H1 (cell line): ENCODE measurements around the gene VGLL4. TPM values are rescaled to one million over a fixed set of nuclear protein-coding genes. Genes with fewer than 3 reads are reported as not detected.

Experiments
- CTCF ChIA-PET: fragments of 300-600 bp; sonication (Branson Sonifier 250); formaldehyde crosslinking; loops from one replicate; lab custom pipeline; 2021; ENCODE audit not compliant: partially characterized antibody; lab: Charles Lee
- POLR2A ChIA-PET: fragments of 300-600 bp; sonication (Branson Sonifier 250); formaldehyde crosslinking; loops from one replicate; lab custom pipeline; 2021; ENCODE audit warnings: inconsistent platforms; ENCODE audit not compliant: partially characterized antibody; lab: Charles Lee
- DNase-seq, 2 experiments: peaks; one replicate each; pipeline versions ENCODE4 v3.0.0 to v3.0.0-alpha.2; 2010 to 2022; ENCODE audit warnings: low spot score in 2 of 2, low read depth in 1 of 2, mixed read lengths in 1 of 2
- FAIRE-seq: peaks from 2 replicates; lab custom pipeline; 2011; peaks lifted over from hg19 to GRCh38; lab: Jason Lieb, UNC
- H2AFZ ChIP-seq: 2 replicates; pipeline ENCODE4 v1.8.1; 2012; ENCODE audit warnings: low read length, inconsistent platforms
- H2AK5ac ChIP-seq: 2 replicates; pipeline ENCODE4 v1.6.1; 2013; ENCODE audit warnings: low read depth, low read length
- H2BK120ac ChIP-seq: replicated peaks from 2 replicates; pipeline ENCODE3; 2013; ENCODE audit warnings: low read depth, low read length, inconsistent platforms
- H2BK12ac ChIP-seq: 2 replicates; pipeline ENCODE4 v1.6.1; 2013; ENCODE audit warnings: low read depth, low read length
- H2BK15ac ChIP-seq: 2 replicates; pipeline ENCODE4 v1.6.1; 2013; ENCODE audit warnings: low read length
- H2BK20ac ChIP-seq: 2 replicates; pipeline ENCODE4 v1.6.1; 2013; ENCODE audit warnings: low read length
- H2BK5ac ChIP-seq: 2 replicates; pipeline ENCODE4 v1.6.1; 2013; ENCODE audit warnings: low read depth, low read length
- H3K14ac ChIP-seq: 2 replicates; pipeline ENCODE4 v1.6.1; 2013; ENCODE audit warnings: inconsistent platforms; ENCODE audit not compliant: insufficient read length
- H3K18ac ChIP-seq: 2 replicates; pipeline ENCODE4 v1.6.1; 2013; ENCODE audit warnings: low read length; ENCODE audit errors: extremely low read depth
- H3K23ac ChIP-seq: 2 replicates; pipeline ENCODE4 v1.6.1; 2013; ENCODE audit warnings: inconsistent platforms; ENCODE audit not compliant: insufficient read length
- H3K23me2 ChIP-seq: 2 replicates; pipeline ENCODE4 v1.6.1; 2013; ENCODE audit warnings: low read depth, low read length
- H3K27ac ChIP-seq: 2 replicates; pipeline ENCODE4 v1.6.1; 2011; ENCODE audit warnings: low read depth, low read length, inconsistent platforms
- H3K27me3 ChIP-seq, 4 experiments: replicated peaks in 1 of 4; 1 replicate in 1 of 4; 2 replicates in 3 of 4; pipeline versions ENCODE4 v1.6.1 to v1.8.1; 2011 to 2013; ENCODE audit warnings: low read length in 3 of 4, mild to moderate bottlenecking in 3 of 4, inconsistent platforms in 2 of 4, mixed read lengths in 2 of 4, moderate library complexity in 1 of 4; ENCODE audit not compliant: control insufficient read depth in 3 of 4, insufficient read depth in 3 of 4; ENCODE audit errors: extremely low read depth in 1 of 4
- H3K36me3 ChIP-seq, 4 experiments: 2 replicates each; pipeline versions ENCODE4 v1.6.1 to v1.8.1; 2011 to 2013; ENCODE audit warnings: mild to moderate bottlenecking in 4 of 4, low read length in 3 of 4, moderate library complexity in 2 of 4, control low read depth in 1 of 4, inconsistent platforms in 1 of 4; ENCODE audit not compliant: insufficient read depth in 4 of 4, control insufficient read depth in 2 of 4
- H3K4ac ChIP-seq: replicated peaks from 2 replicates; pipeline ENCODE3; 2013; ENCODE audit warnings: low read length, low read depth, mixed read lengths, inconsistent platforms; ENCODE audit not compliant: insufficient read length
- H3K4me1 ChIP-seq, 4 experiments: replicated peaks in 1 of 4; 1 replicate in 1 of 4; 2 replicates in 3 of 4; pipeline versions ENCODE4 v1.6.1 to v1.8.1; 2011 to 2013; ENCODE audit warnings: low read length in 3 of 4, inconsistent platforms in 2 of 4, mixed read lengths in 1 of 4; ENCODE audit not compliant: insufficient read depth in 4 of 4, control insufficient read depth in 3 of 4
- H3K4me2 ChIP-seq, 2 experiments: 2 replicates each; pipeline versions ENCODE4 v1.6.1 to v1.8.1; 2011 to 2013; ENCODE audit warnings: low read depth in 2 of 2, low read length in 2 of 2, control low read depth in 1 of 2, inconsistent platforms in 1 of 2, mild to moderate bottlenecking in 1 of 2; ENCODE audit not compliant: insufficient read depth in 1 of 2
- H3K4me3 ChIP-seq, 4 experiments: fragments of 200-600, 300-600 bp in 1 of 4; sonication (generic), shearing (Covaris generic), sonication (Bioruptor Twin) in 1 of 4; 2 replicates each; pipeline versions ENCODE4 v1.5.1 to v1.8.1; 2011 to 2016; ENCODE audit warnings: low read length in 4 of 4, low read depth in 3 of 4, control low read depth in 2 of 4, inconsistent platforms in 2 of 4, mild to moderate bottlenecking in 2 of 4, mixed read lengths in 1 of 4, moderate library complexity in 1 of 4; ENCODE audit not compliant: insufficient read depth in 2 of 4; ENCODE audit errors: extremely low read depth in 1 of 4
- H3K56ac ChIP-seq: replicated peaks from 2 replicates; pipeline ENCODE3; 2013; ENCODE audit warnings: low read depth, mild to moderate bottlenecking, mixed read lengths, low read length, inconsistent platforms; ENCODE audit not compliant: insufficient read length
- H3K79me1 ChIP-seq: 2 replicates; pipeline ENCODE4 v1.6.1; 2013; ENCODE audit warnings: low read depth, low read length, control low read depth
- H3K79me2 ChIP-seq, 2 experiments: 2 replicates each; pipeline versions ENCODE4 v1.6.1 to v1.8.1; 2012 to 2013; ENCODE audit warnings: low read length in 2 of 2, mild to moderate bottlenecking in 2 of 2, inconsistent platforms in 1 of 2; ENCODE audit not compliant: insufficient read depth in 2 of 2, control insufficient read depth in 1 of 2
- H3K9ac ChIP-seq, 4 experiments: replicated peaks in 1 of 4; 1 replicate in 1 of 4; 2 replicates in 3 of 4; pipeline versions ENCODE4 v1.6.1 to v1.8.1; 2011 to 2013; ENCODE audit warnings: low read depth in 3 of 4, low read length in 3 of 4, control low read depth in 2 of 4, mild to moderate bottlenecking in 2 of 4, moderate library complexity in 2 of 4, inconsistent platforms in 1 of 4; ENCODE audit errors: extremely low read depth in 1 of 4
- H3K9me3 ChIP-seq, 2 experiments: 2 replicates each; pipeline versions ENCODE4 v1.6.1 to v1.8.1; 2012 to 2013; ENCODE audit warnings: mild to moderate bottlenecking in 2 of 2, moderate library complexity in 2 of 2, control low read depth in 1 of 2, inconsistent platforms in 1 of 2, low read depth in 1 of 2, low read length in 1 of 2, mixed read lengths in 1 of 2; ENCODE audit not compliant: insufficient read depth in 2 of 2
- H4K20me1 ChIP-seq, 2 experiments: replicated peaks in 1 of 2; 2 replicates each; pipeline versions ENCODE3 to v1.8.1; 2011 to 2013; ENCODE audit warnings: inconsistent platforms in 2 of 2, low read length in 2 of 2, mild to moderate bottlenecking in 1 of 2; ENCODE audit not compliant: insufficient read depth in 2 of 2, control insufficient read depth in 1 of 2
- H4K5ac ChIP-seq: 2 replicates; pipeline ENCODE4 v1.6.1; 2013; ENCODE audit warnings: low read length, low read depth, mixed read lengths, inconsistent platforms; ENCODE audit not compliant: insufficient read length
- H4K8ac ChIP-seq: 2 replicates; pipeline ENCODE4 v1.8.0; 2013; ENCODE audit warnings: mild to moderate bottlenecking, moderate library complexity, low read length, inconsistent platforms; ENCODE audit not compliant: insufficient read depth; ENCODE audit errors: extremely low read depth
- H4K91ac ChIP-seq: replicated peaks from 2 replicates; pipeline ENCODE3; 2013; ENCODE audit warnings: low read length, mixed read lengths, inconsistent platforms; ENCODE audit not compliant: insufficient read length
- ATF3 ChIP-seq: IDR thresholded peaks from 2 replicates; pipeline ENCODE4 v1.6.1; 2011; ENCODE audit warnings: low read depth, mild to moderate bottlenecking, low read length; ENCODE audit not compliant: insufficient read depth
- BRCA1 ChIP-seq: IDR thresholded peaks from 2 replicates; pipeline ENCODE4 v1.6.1; 2012; ENCODE audit warnings: low read depth, low read length, improper control_type of control experiment
- CTCF ChIP-seq, 3 experiments: IDR thresholded peaks; 1 replicate in 2 of 3; 2 replicates in 1 of 3; pipeline versions ENCODE4 v1.5.1 to v1.6.1; 2011; ENCODE audit warnings: low read length in 3 of 3, mild to moderate bottlenecking in 3 of 3, inconsistent platforms in 2 of 3, low read depth in 1 of 3, moderate library complexity in 1 of 3; ENCODE audit not compliant: insufficient read depth in 1 of 3; ENCODE audit errors: control extremely low read depth in 1 of 3
- EZH2 ChIP-seq: fragments of 200-600 bp; sonication (generic); IDR thresholded peaks from 2 replicates; pipeline ENCODE4 v1.7.1; 2012; ENCODE audit warnings: low read depth, mild to moderate bottlenecking, moderate library complexity, low read length, inconsistent platforms; ENCODE audit not compliant: severe bottlenecking
- MAX ChIP-seq: IDR thresholded peaks from 2 replicates; pipeline ENCODE4 v1.6.1; 2012; ENCODE audit warnings: inconsistent platforms
- NANOG ChIP-seq: IDR thresholded peaks from 2 replicates; pipeline ENCODE4 v1.6.1; 2011; ENCODE audit warnings: low read length, low read depth, mild to moderate bottlenecking, inconsistent platforms; ENCODE audit not compliant: insufficient read depth, poor library complexity, severe bottlenecking
- POU5F1 ChIP-seq: IDR thresholded peaks from 2 replicates; pipeline ENCODE4 v1.6.1; 2011; ENCODE audit warnings: low read depth, mild to moderate bottlenecking, low read length, moderate library complexity
- SAP30 ChIP-seq: fragments of 300-600 bp; sonication (generic); IDR thresholded peaks from 2 replicates; pipeline ENCODE4 v1.7.1; 2012; ENCODE audit warnings: low read length, moderate library complexity, mild to moderate bottlenecking, inconsistent platforms; ENCODE audit not compliant: insufficient read depth, insufficient replicate concordance
- SP2 ChIP-seq: IDR thresholded peaks from 2 replicates; pipeline ENCODE4 v1.6.1; 2012; ENCODE audit warnings: mild to moderate bottlenecking, low read length, inconsistent platforms
- TEAD4 ChIP-seq: IDR thresholded peaks from 2 replicates; pipeline ENCODE4 v1.6.1; 2012; ENCODE audit warnings: low read depth, low read length, inconsistent platforms, mixed read lengths
- YY1 ChIP-seq: IDR thresholded peaks from 2 replicates; pipeline ENCODE4 v1.6.1; 2011; ENCODE audit warnings: low read depth, mild to moderate bottlenecking, low read length
- WGBS, 2 experiments: shearing (Covaris generic) in 1 of 2; methylation state at CpG; one replicate each; pipeline versions ENCODE4 v1.1.6 to v1.1.7; 2013 to 2015; ENCODE audit warnings: low lambda C conversion rate in 2 of 2, mixed read lengths in 2 of 2, inconsistent platforms in 1 of 2, low coverage in 1 of 2, missing lambda C conversion rate in 1 of 2; ENCODE audit not compliant: insufficient replicate concordance in 2 of 2, insufficient coverage in 1 of 2, insufficient read length in 1 of 2; ENCODE audit errors: extremely low coverage in 1 of 2, missing lambda C conversion rate in 1 of 2; 5-methylcytosine and 5-hydroxymethylcytosine counted together
- polyA plus RNA-seq, 7 experiments: library from polyadenylated mRNA; depleted of rRNA in 3 of 7; stranded (reverse) in 5 of 7; unstranded in 2 of 7; fragments of >200 nt in 5 of 7; fragments of 200-250 nt in 2 of 7; gene quantifications; 1 replicate in 5 of 7; 2 replicates in 1 of 7; 4 replicates in 1 of 7; pipeline versions ENCODE4 v1.2.1 to v1.2.3, GENCODE V29; 2011 to 2013; ENCODE audit warnings: missing spikeins in 2 of 7, mixed read lengths in 2 of 7
- total RNA-seq: library from RNA; stranded (reverse); fragmentation: NEBNext Ultra II Directional; extraction: Animal tissue kit (Norgen Biotek cat#: 25700); gene quantifications from 2 replicates; pipeline ENCODE4 v1.2.1, GENCODE V29; 2021

VGLL4 gene
- total and polyA plus RNA-seq, 2 of the 8 experiments (the other 6 are each of a cell fraction or from before 2014, with no cell fraction given): 45.1 to 50.0 TPM

- CTCF ChIA-PET: interaction anchor here (0.8 kb wide), 1 partner anchor 35 kb away, joined by 3 read pairs; no protein-coding TSS in a partner anchor
- TF ChIP-seq SAP30: no peak
- no peak for TF ChIP-seq BRCA1
- no peak for TF ChIP-seq EZH2
- TF ChIP-seq YY1: no peak
- no peak for TF ChIP-seq POU5F1
- no peak for TF ChIP-seq MAX
- no peak for TF ChIP-seq ATF3
- TF ChIP-seq TEAD4: no peak
- no peak for TF ChIP-seq CTCF (IDR thresholded peaks at IDR 0.05; ENCODE audit: control extremely low read depth in 1 of 3, insufficient read depth in 1 of 3, low read depth in 1 of 3, low read length in 3 of 3)
- no peak for TF ChIP-seq SP2
- no peak for TF ChIP-seq NANOG
Observed at GRCh38 chr3:11692532-11692813, 48.8 kb upstream of the VGLL4 start.

More at GRCh38 chr3:11692532-11692813, 48.8 kb upstream of the VGLL4 start:
- H4K8ac ChIP-seq: no peak overlapping the region
- peaks cover 1 to 9% (median 8%) of the 10 kb centered on the region in 4 experiments; a peak in 5 of 7 replicates for H3K4me1 ChIP-seq
- H2BK12ac ChIP-seq: no peak overlapping the region
- H2BK15ac ChIP-seq: no peak overlapping the region
- no peaks in the 10 kb centered on the region for H3K9me3 ChIP-seq
- H3K23ac ChIP-seq: no peak overlapping the region
- H3K23me2 ChIP-seq: no peaks in the 10 kb centered on the region
- no peak overlapping the region for H3K14ac ChIP-seq
- H3K56ac ChIP-seq: no peak overlapping the region
- no peak overlapping the region for H3K4me2 ChIP-seq
- H3K79me2 ChIP-seq: no peaks in the 10 kb centered on the region
- WGBS, 2 experiments: 65% methylated on average over 5 of the region's 5 CpGs; no CpG with 5 or more reads in 1 of the 2 experiments
- H3K27ac ChIP-seq: no peak overlapping the region
- POLR2A ChIA-PET: interaction anchor here (0.6 kb wide), 1 partner anchor 15 kb away, joined by 3 read pairs; no protein-coding TSS in a partner anchor
- no peak overlapping the region for H2AFZ ChIP-seq
- H2BK5ac ChIP-seq: no peak overlapping the region
- no peaks in the 10 kb centered on the region for H3K79me1 ChIP-seq
- no peak overlapping the region for H3K18ac ChIP-seq
- no peak overlapping the region for H2BK20ac ChIP-seq
- FAIRE-seq (no peak), DNase-seq (no peak)
- no peak overlapping the region for H2BK120ac ChIP-seq
- H3K4me3 ChIP-seq: no peak overlapping the region
- no peak overlapping the region for H4K91ac ChIP-seq
- H3K9ac ChIP-seq: no peak overlapping the region
- H3K27me3 ChIP-seq: no peaks in the 10 kb centered on the region
- H4K20me1 ChIP-seq: peaks cover 0 to 2% of the 10 kb centered on the region in 2 experiments
- no peaks in the 10 kb centered on the region for H3K36me3 ChIP-seq
- no peak overlapping the region for H3K4ac ChIP-seq
- no peak overlapping the region for H4K5ac ChIP-seq
- H2AK5ac ChIP-seq: no peak overlapping the region
